Body of pancreas (tissue), 4 donors: ENCODE measurements around the gene MXD4.

ENCODE experiments used
- CTCF ChIP-seq, 7 experiments: fragments of 450-650 bp in 4 of 7; fragments of 200-600 bp in 3 of 7; sonication (generic) in 3 of 7; IDR thresholded peaks; one replicate each; pipeline ENCODE4 v1.5.1; 2016 to 2019; ENCODE audit warnings: antibody characterized with exemption in 7 of 7
- POLR2A ChIP-seq, 3 donors: fragments of 450-650 bp; IDR thresholded peaks; one replicate each; pipeline ENCODE4 v1.6.1; 2016; ENCODE audit warnings: antibody characterized with exemption in 3 of 3, mild to moderate bottlenecking in 2 of 3

- TF ChIP-seq CTCF (IDR thresholded peaks at IDR 0.05) (no peak), POLR2A (IDR thresholded peaks at IDR 0.05) (no peak)
Measured at GRCh38 chr4:2245057-2245786, 16.7 kb downstream of the MXD4 start.
